Stomach (tissue), 9 donors: ENCODE measurements around the gene KY. TPM values are rescaled to one million over a fixed set of nuclear protein-coding genes. Genes with fewer than 3 reads are reported as not detected.

Experiments
- DNase-seq, 2 donors: peaks; one replicate each; pipeline versions ENCODE4 v3.0.0 to v3.0.0-alpha.2; 2013 to 2019
- H3K27ac ChIP-seq, 5 donors: fragments of 200-600 bp in 4 of 5; sonication (generic) in 4 of 5; one replicate each; pipeline ENCODE4 v1.5.1; 2013 to 2019; ENCODE audit warnings: mild to moderate bottlenecking in 1 of 5, moderate library complexity in 1 of 5
- H3K27me3 ChIP-seq, 3 donors: fragments of 200-600 bp; sonication (generic); one replicate each; pipeline ENCODE4 v1.5.1; 2017 to 2019; ENCODE audit warnings: mixed run types in 1 of 3
- H3K36me3 ChIP-seq, 4 donors: fragments of 200-600 bp; sonication (generic); 1 replicate in 3 of 4; 2 replicates in 1 of 4; pipeline ENCODE4 v1.5.1; 2016 to 2019
- H3K4me1 ChIP-seq, 4 donors: fragments of 200-600 bp; sonication (generic); one replicate each; pipeline ENCODE4 v1.5.1; 2016 to 2019
- H3K4me3 ChIP-seq, 4 donors: fragments of 200-600 bp; sonication (generic) in 3 of 4; one replicate each; pipeline ENCODE4 v1.5.1; 2016 to 2019; ENCODE audit warnings: mild to moderate bottlenecking in 1 of 4
- H3K9me3 ChIP-seq, 4 donors: fragments of 200-600 bp; sonication (generic); one replicate each; pipeline ENCODE4 v1.5.1; 2016 to 2019
- CTCF ChIP-seq, 7 experiments: fragments of 450-650 bp in 4 of 7; fragments of 200-600 bp in 3 of 7; sonication (generic) in 3 of 7; IDR thresholded peaks; one replicate each; pipeline ENCODE4 v1.5.1; 2016 to 2019; ENCODE audit warnings: antibody characterized with exemption in 7 of 7, control low read depth in 2 of 7, mild to moderate bottlenecking in 1 of 7
- EP300 ChIP-seq: sonication (generic); formaldehyde crosslinking; IDR thresholded peaks from one replicate; pipeline ENCODE4 v1.6.1; 2017; ENCODE audit warnings: antibody characterized with exemption
- POLR2A ChIP-seq, 4 donors: fragments of 450-650 bp; IDR thresholded peaks; one replicate each; pipeline ENCODE4 v1.6.1; 2016; ENCODE audit warnings: antibody characterized with exemption in 4 of 4, control low read depth in 2 of 4, mild to moderate bottlenecking in 1 of 4, moderate library complexity in 1 of 4
- POLR2AphosphoS5 ChIP-seq, 3 donors: sonication (generic); formaldehyde crosslinking; IDR thresholded peaks; one replicate each; pipeline ENCODE4 v1.6.1; 2016; ENCODE audit warnings: antibody characterized with exemption in 3 of 3
- WGBS, 5 donors: extraction: QIAGEN DNeasy Blood & Tissue Kit in 3 of 5; methylation state at CpG; one replicate each; pipeline versions ENCODE4 v1.1.5 to v1.1.7; 2013 to 2018; 5-methylcytosine and 5-hydroxymethylcytosine counted together
- intact Hi-C: fragments of 100-400 bp; cut with DNase I; formaldehyde crosslinking; loops from one replicate; pipeline ENCODE4 v1.15.1; 2023; ENCODE audit warnings: low total_unique reads
- polyA plus RNA-seq, 3 donors: library from polyadenylated mRNA; stranded (reverse); fragments of 200-250 nt; gene quantifications; one replicate each; pipeline ENCODE4 v1.2.3, GENCODE V29; 2013
- total RNA-seq, 5 donors: library from RNA; depleted of rRNA; stranded (reverse); fragments of >200 nt; gene quantifications; one replicate each; pipeline versions ENCODE4 v1.1.0 to v1.2.3, GENCODE V29; 2014 to 2016
- donor health status: healthy with polysubstance abuse.
- donor health status: Bipolar disorder and iron deficiency.
- donor health status: healthy.

The KY gene
- total and polyA plus RNA-seq, 8 donors = 0.12 to 3.6 (median 0.31) TPM; not detected in 3

GRCh38 chr3:134620476-134621115 lies 30.2 kb downstream of the KY start:
- intact Hi-C loops = no loop called here
- Histone ChIP-seq H3K4me1 (no peaks in the 10 kb centered on the region), H3K4me3 (no peak overlapping the region), H3K27me3 (no peaks in the 10 kb centered on the region), H3K27ac (no peak overlapping the region), H3K9me3 (no peaks in the 10 kb centered on the region), H3K36me3 (peaks cover 0 to 21% (median 5%) of the 10 kb centered on the region in 4 donors)
- peak in 1 of 2 donors; percentile 18 for DNase-seq
- WGBS, 5 donors = 71 to 89% (median 85%) methylated on average over 5 of the region's 5 CpGs
- TF ChIP-seq POLR2AphosphoS5 (IDR thresholded peaks at IDR 0.05) (no peak), EP300 (no peak), CTCF (IDR thresholded peaks at IDR 0.05) (no peak), POLR2A (IDR thresholded peaks at IDR 0.05) (no peak)

- H3K27ac ChIP-seq = no peak overlapping the region
- WGBS, 5 donors = 87 to 100% (median 91%) methylated on average over 3 to 8 of the region's 8 CpGs
- H3K4me3 ChIP-seq = no peak overlapping the region
- H3K4me1 ChIP-seq = no peaks in the 10 kb centered on the region
- H3K27me3 ChIP-seq = no peaks in the 10 kb centered on the region
- intact Hi-C loops = no loop called here
- peaks cover 0 to 21% (median 5%) of the 10 kb centered on the region in 4 donors for H3K36me3 ChIP-seq
- H3K9me3 ChIP-seq = no peaks in the 10 kb centered on the region
- TF ChIP-seq POLR2AphosphoS5 (IDR thresholded peaks at IDR 0.05) (no peak), POLR2A (IDR thresholded peaks at IDR 0.05) (no peak), EP300 (no peak), CTCF (IDR thresholded peaks at IDR 0.05) (no peak)
- DNase-seq = peak in 1 of 2 donors; percentile 11
Measured at GRCh38 chr3:134619884-134620445, 30.9 kb downstream of the KY start.

- no peak overlapping the region for H3K4me3 ChIP-seq
- no peak overlapping the region for H3K27ac ChIP-seq
- WGBS, 5 donors = 84 to 100% (median 94%) methylated on average over 2 of the region's 2 CpGs
- DNase-seq = peak in 1 of 2 donors; percentile 13
- intact Hi-C loops = no loop called here
- H3K36me3 ChIP-seq = peaks cover 0 to 21% (median 5%) of the 10 kb centered on the region in 4 donors
- TF ChIP-seq POLR2A (IDR thresholded peaks at IDR 0.05) (no peak), POLR2AphosphoS5 (IDR thresholded peaks at IDR 0.05) (no peak), EP300 (no peak), CTCF (IDR thresholded peaks at IDR 0.05) (no peak)
- no peaks in the 10 kb centered on the region for H3K4me1 ChIP-seq
- H3K27me3 ChIP-seq = no peaks in the 10 kb centered on the region
- H3K9me3 ChIP-seq = no peaks in the 10 kb centered on the region
Measured at GRCh38 chr3:134619301-134619615, 31.6 kb downstream of the KY start.

- Histone ChIP-seq H3K4me1 (no peaks in the 10 kb centered on the region), H3K9me3 (no peaks in the 10 kb centered on the region), H3K36me3 (peaks cover 0 to 21% (median 5%) of the 10 kb centered on the region in 4 donors), H3K4me3 (no peak overlapping the region), H3K27me3 (no peaks in the 10 kb centered on the region), H3K27ac (no peak overlapping the region)
- intact Hi-C loops = no loop called here
- no peak for TF ChIP-seq EP300
- no peak for TF ChIP-seq POLR2A (IDR thresholded peaks at IDR 0.05)
- no peak for TF ChIP-seq POLR2AphosphoS5 (IDR thresholded peaks at IDR 0.05)
- TF ChIP-seq CTCF (IDR thresholded peaks at IDR 0.05) = no peak
- whole genome bisulfite sequencing, 5 donors = 94 to 96% (median 95%) methylated on average over 13 of the region's 13 CpGs
- DNase-seq = peak in 1 of 2 donors; percentile 13
Measured at GRCh38 chr3:134618478-134619300, 32.1 kb downstream of the KY start.
